Thyroid gland (tissue), 4 donors: ENCODE measurements around the gene ISOC2. TPM values are rescaled to one million over a fixed set of nuclear protein-coding genes. Genes with fewer than 3 reads are reported as not detected.
"Not testable (repeated sequence)": the region's sequence is repeated elsewhere in the genome, so short reads cannot be mapped to it uniquely, and the experiment has no call there.

Experiments used
- DNase-seq, 2 donors: peaks; one replicate each; pipeline ENCODE4 v3.0.0-alpha.2; 2019
- H3K27ac ChIP-seq, 3 donors: fragments of 200-600 bp; sonication (generic); 1 replicate in 2 of 3; 2 replicates in 1 of 3; pipeline ENCODE4 v1.5.1; 2016 to 2019; ENCODE audit warnings: mild to moderate bottlenecking in 1 of 3, moderate library complexity in 1 of 3
- H3K27me3 ChIP-seq: fragments of 200-600 bp; sonication (generic); one replicate; pipeline ENCODE4 v1.5.1; 2019
- H3K36me3 ChIP-seq, 2 donors: fragments of 200-600 bp; sonication (generic); one replicate each; pipeline ENCODE4 v1.5.1; 2016 to 2019
- H3K4me1 ChIP-seq, 2 donors: fragments of 200-600 bp; sonication (generic); one replicate each; pipeline ENCODE4 v1.5.1; 2017 to 2019
- H3K4me3 ChIP-seq, 3 donors: fragments of 200-600 bp; sonication (generic); replicated peaks in 1 of 3; 1 replicate in 2 of 3; 2 replicates in 1 of 3; pipeline ENCODE4 v1.5.1; 2016; ENCODE audit warnings: mild to moderate bottlenecking in 1 of 3
- H3K9me3 ChIP-seq: fragments of 200-600 bp; sonication (generic); one replicate; pipeline ENCODE4 v1.5.1; 2017
- POLR2A ChIP-seq, 2 donors: fragments of 450-650 bp; IDR thresholded peaks; one replicate each; pipeline ENCODE4 v1.6.1; 2017; ENCODE audit warnings: antibody characterized with exemption in 2 of 2, mild to moderate bottlenecking in 2 of 2, moderate library complexity in 1 of 2
- WGBS, 2 donors: methylation state at CpG; one replicate each; pipeline ENCODE4 v1.1.5; 2017; 5-methylcytosine and 5-hydroxymethylcytosine counted together
- intact Hi-C: fragments of 100-400 bp; cut with DNase I; formaldehyde crosslinking; loops from one replicate; pipeline ENCODE4 v1.15.1; 2023
- total RNA-seq, 4 donors: library from RNA; depleted of rRNA; stranded (reverse); fragments of >200 nt; gene quantifications; one replicate each; pipeline ENCODE4 v1.2.3, GENCODE V29; 2016
- TF ChIP-seq, protein P1 (sequence below), 6 experiments: fragments of 200-600 bp in 3 of 6; fragments of 450-650 bp in 3 of 6; sonication (generic) in 3 of 6; IDR thresholded peaks; one replicate each; pipeline ENCODE4 v1.5.1; 2016 to 2019; ENCODE audit warnings: antibody characterized with exemption in 6 of 6, mild to moderate bottlenecking in 2 of 6, inconsistent platforms in 1 of 6, moderate library complexity in 1 of 6

ISOC2 gene
- total RNA-seq, 4 donors from 2014 or later: 52.1 to 178 (median 100) TPM

DNA sequence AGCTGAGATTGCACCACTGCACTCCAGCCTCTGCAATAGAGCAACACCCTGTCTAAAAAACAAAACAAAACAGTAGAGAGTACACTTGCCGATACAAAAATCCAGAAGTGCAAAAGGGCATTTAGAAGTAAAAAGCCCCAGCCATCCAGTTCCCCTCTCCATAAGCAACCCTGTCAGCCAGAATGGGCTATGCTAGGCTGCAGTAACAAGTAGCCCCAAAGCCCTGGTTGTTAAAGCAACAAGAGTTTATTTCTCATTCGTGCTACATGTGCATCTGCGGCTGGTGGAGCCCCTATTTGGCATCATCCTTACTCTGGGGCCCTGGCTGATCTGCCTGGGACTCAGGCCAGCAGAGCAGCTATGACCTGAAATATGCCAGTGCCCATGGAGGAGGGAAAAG, 36.9 kb downstream of the ISOC2 start:
- intact Hi-C loops: loop anchor here (10.0 kb wide), 1 partner anchor 120 kb away; no protein-coding TSS in a partner anchor
- 64 to 70% methylated on average over 3 of the region's 3 CpGs for WGBS, 2 donors
- no peak overlapping the region for H3K27ac ChIP-seq

GRCh38 chr19:55423225-55424005, 38.0 kb downstream of the ISOC2 start:
- intact Hi-C loops: loop anchor here (10.0 kb wide), 1 partner anchor 119 kb away; no protein-coding TSS in a partner anchor
- Histone ChIP-seq H3K27ac (no peak overlapping the region), H3K27me3 (no peaks in the 10 kb centered on the region), H3K4me3 (no peak overlapping the region), H3K36me3 (no peaks in the 10 kb centered on the region), H3K4me1 (no peaks in the 10 kb centered on the region), H3K9me3 (no peaks in the 10 kb centered on the region)
- WGBS, 2 donors: 71 to 81% methylated on average over 13 of the region's 13 CpGs
- no peak for DNase-seq
- no peak for TF ChIP-seq POLR2A (IDR thresholded peaks at IDR 0.05)
- TF ChIP-seq, protein P1, sequence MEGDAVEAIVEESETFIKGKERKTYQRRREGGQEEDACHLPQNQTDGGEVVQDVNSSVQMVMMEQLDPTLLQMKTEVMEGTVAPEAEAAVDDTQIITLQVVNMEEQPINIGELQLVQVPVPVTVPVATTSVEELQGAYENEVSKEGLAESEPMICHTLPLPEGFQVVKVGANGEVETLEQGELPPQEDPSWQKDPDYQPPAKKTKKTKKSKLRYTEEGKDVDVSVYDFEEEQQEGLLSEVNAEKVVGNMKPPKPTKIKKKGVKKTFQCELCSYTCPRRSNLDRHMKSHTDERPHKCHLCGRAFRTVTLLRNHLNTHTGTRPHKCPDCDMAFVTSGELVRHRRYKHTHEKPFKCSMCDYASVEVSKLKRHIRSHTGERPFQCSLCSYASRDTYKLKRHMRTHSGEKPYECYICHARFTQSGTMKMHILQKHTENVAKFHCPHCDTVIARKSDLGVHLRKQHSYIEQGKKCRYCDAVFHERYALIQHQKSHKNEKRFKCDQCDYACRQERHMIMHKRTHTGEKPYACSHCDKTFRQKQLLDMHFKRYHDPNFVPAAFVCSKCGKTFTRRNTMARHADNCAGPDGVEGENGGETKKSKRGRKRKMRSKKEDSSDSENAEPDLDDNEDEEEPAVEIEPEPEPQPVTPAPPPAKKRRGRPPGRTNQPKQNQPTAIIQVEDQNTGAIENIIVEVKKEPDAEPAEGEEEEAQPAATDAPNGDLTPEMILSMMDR (IDR thresholded peaks at IDR 0.05): no peak

More for the DNA sequence above, 36.9 kb downstream of the ISOC2 start:
- Histone ChIP-seq H3K4me1 (no peaks in the 10 kb centered on the region), H3K9me3 (no peaks in the 10 kb centered on the region), H3K4me3 (no peak overlapping the region), H3K27me3 (no peaks in the 10 kb centered on the region), H3K36me3 (no peaks in the 10 kb centered on the region)
- TF ChIP-seq POLR2A (IDR thresholded peaks at IDR 0.05): no peak
- TF ChIP-seq, protein P1 (IDR thresholded peaks at IDR 0.05): no peak
- DNase-seq: no peak

GRCh38 chr19:55421281-55421680, 40.2 kb downstream of the ISOC2 start:
- H3K9me3 ChIP-seq, H3K4me1 ChIP-seq, H3K4me3 ChIP-seq, DNase-seq, H3K27ac ChIP-seq, H3K36me3 ChIP-seq, H3K27me3 ChIP-seq: not testable (repeated sequence)
- intact Hi-C loops: loop anchor here (10.0 kb wide), 1 partner anchor 116 kb away; no protein-coding TSS in a partner anchor
- 66 to 71% methylated on average over 4 of the region's 4 CpGs for WGBS, 2 donors

DNA sequence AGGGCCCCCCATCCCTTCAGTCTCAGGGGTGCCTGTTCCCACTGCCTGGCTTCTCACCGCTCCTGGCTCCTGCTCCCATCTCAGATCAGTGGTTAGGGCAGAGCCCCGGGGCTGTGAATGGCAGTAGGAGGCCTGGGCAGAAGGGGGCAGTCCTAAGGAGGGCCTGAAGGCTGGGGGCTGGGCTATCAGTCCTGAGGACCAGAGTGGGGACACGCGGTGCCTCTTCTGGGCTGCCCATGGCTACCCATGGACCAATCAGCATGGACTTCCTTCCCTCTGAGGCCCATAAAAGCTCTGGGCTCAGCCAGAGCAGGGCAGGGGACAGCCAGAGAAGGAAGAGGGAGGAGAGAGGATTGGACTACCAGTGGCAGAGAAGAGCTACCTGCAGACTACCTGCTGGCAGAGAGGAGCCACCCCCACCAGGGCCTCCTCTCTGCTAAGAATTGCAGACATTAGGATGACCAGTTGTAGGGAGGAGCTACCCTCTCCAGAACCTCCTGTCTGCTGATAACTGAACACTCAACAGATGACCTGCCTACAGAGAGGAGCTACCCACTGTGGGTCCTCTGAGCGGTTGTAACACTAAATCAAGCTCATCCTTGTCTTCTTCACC, 41.7 kb downstream of the ISOC2 start:
- WGBS, 2 donors: 60 to 69% methylated on average over 3 to 5 of the region's 5 CpGs
- Histone ChIP-seq H3K27me3 (no peaks in the 10 kb centered on the region), H3K36me3 (no peaks in the 10 kb centered on the region), H3K27ac (no peak overlapping the region), H3K4me1 (no peaks in the 10 kb centered on the region), H3K9me3 (no peaks in the 10 kb centered on the region), H3K4me3 (no peak overlapping the region)
- no peak for DNase-seq
- TF ChIP-seq, protein P1 (IDR thresholded peaks at IDR 0.05): no peak
- no peak for TF ChIP-seq POLR2A (IDR thresholded peaks at IDR 0.05)
- intact Hi-C loops: loop anchor here (5.0 to 10.0 kb wide), 2 partner anchors 115 to 277 kb away; no protein-coding TSS in a partner anchor

- WGBS, 2 donors: 63% methylated on average over 4 to 5 of the region's 5 CpGs
- Histone ChIP-seq H3K4me1 (no peaks in the 10 kb centered on the region), H3K27me3 (no peaks in the 10 kb centered on the region), H3K4me3 (no peak overlapping the region), H3K36me3 (no peaks in the 10 kb centered on the region), H3K27ac (no peak overlapping the region), H3K9me3 (no peaks in the 10 kb centered on the region)
- intact Hi-C loops: loop anchor here (5.0 kb wide), 1 partner anchor 277 kb away; no protein-coding TSS in a partner anchor
- TF ChIP-seq, protein P1 (IDR thresholded peaks at IDR 0.05): no peak
- TF ChIP-seq POLR2A (IDR thresholded peaks at IDR 0.05): no peak
- DNase-seq: no peak
Measured at GRCh38 chr19:55419103-55419502, 42.3 kb downstream of the ISOC2 start.
